Measurements from ENCODE around the gene NOSTRIN.

DNA sequence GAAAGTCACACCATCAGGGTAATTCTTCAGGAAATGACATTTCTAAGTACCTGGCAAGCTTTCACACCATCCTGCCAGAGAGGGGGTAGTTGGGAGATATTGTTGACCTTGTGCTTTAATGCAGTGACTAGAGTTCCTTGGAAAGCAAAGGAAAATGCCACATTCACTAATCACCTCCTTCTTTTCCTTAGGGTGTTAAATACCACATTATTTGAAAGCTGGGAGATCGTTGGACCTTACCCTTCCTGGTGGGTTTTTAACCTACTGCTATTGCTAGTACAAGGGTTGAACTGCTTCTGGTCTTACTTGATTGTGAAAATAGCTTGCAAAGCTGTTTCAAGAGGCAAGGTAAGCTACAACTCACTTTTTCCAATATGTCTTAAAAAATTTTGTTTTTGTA is 37.0 kb upstream of the NOSTRIN start:
- TF ChIP-seq EP300 (IDR thresholded peaks at IDR 0.05) = no peak
- TF ChIP-seq, protein P1, sequence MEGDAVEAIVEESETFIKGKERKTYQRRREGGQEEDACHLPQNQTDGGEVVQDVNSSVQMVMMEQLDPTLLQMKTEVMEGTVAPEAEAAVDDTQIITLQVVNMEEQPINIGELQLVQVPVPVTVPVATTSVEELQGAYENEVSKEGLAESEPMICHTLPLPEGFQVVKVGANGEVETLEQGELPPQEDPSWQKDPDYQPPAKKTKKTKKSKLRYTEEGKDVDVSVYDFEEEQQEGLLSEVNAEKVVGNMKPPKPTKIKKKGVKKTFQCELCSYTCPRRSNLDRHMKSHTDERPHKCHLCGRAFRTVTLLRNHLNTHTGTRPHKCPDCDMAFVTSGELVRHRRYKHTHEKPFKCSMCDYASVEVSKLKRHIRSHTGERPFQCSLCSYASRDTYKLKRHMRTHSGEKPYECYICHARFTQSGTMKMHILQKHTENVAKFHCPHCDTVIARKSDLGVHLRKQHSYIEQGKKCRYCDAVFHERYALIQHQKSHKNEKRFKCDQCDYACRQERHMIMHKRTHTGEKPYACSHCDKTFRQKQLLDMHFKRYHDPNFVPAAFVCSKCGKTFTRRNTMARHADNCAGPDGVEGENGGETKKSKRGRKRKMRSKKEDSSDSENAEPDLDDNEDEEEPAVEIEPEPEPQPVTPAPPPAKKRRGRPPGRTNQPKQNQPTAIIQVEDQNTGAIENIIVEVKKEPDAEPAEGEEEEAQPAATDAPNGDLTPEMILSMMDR (IDR thresholded peaks at IDR 0.05) = no peak
- no peak for TF ChIP-seq POLR2AphosphoS5 (IDR thresholded peaks at IDR 0.05)

All from gastroesophageal sphincter (tissue), 3 donors.